Peyer's patch (tissue), 4 donors: ENCODE results near the gene PKP4. TPM values are rescaled to one million over a fixed set of nuclear protein-coding genes. Genes with fewer than 3 reads are reported as not detected.

Source experiments
- DNase-seq, 3 donors: peaks; one replicate each; pipeline ENCODE4 v3.0.0-alpha.2; 2017 to 2019
- H3K27ac ChIP-seq, 4 donors: fragments of 200-600 bp; sonication (generic); one replicate each; pipeline ENCODE4 v1.5.1; 2016 to 2019
- H3K27me3 ChIP-seq, 2 donors: fragments of 200-600 bp; sonication (generic); one replicate each; pipeline ENCODE4 v1.5.1; 2019
- H3K36me3 ChIP-seq, 3 donors: fragments of 200-600 bp; sonication (generic); one replicate each; pipeline ENCODE4 v1.5.1; 2016 to 2019
- H3K4me1 ChIP-seq, 4 donors: fragments of 200-600 bp; sonication (generic); one replicate each; pipeline ENCODE4 v1.5.1; 2016 to 2019
- H3K4me3 ChIP-seq, 4 donors: fragments of 200-600 bp; sonication (generic); 1 replicate in 3 of 4; 2 replicates in 1 of 4; pipeline ENCODE4 v1.5.1; 2016 to 2019; ENCODE audit warnings: mild to moderate bottlenecking in 1 of 4
- H3K9me3 ChIP-seq, 4 donors: fragments of 200-600 bp; sonication (generic); one replicate each; pipeline ENCODE4 v1.5.1; 2016 to 2019; ENCODE audit warnings: mild to moderate bottlenecking in 1 of 4
- POLR2A ChIP-seq, 2 donors: fragments of 450-650 bp; IDR thresholded peaks; one replicate each; pipeline ENCODE4 v1.5.1; 2017; ENCODE audit warnings: antibody characterized with exemption in 2 of 2, mild to moderate bottlenecking in 2 of 2, moderate library complexity in 2 of 2
- total RNA-seq, 4 donors: library from RNA; depleted of rRNA; stranded (reverse); fragments of >200 nt; gene quantifications; one replicate each; pipeline ENCODE4 v1.1.0, GENCODE V29; 2016
- TF ChIP-seq, protein P1 (sequence below), 6 experiments: fragments of 450-650 bp in 4 of 6; fragments of 200-600 bp in 2 of 6; sonication (generic) in 1 of 6; IDR thresholded peaks; one replicate each; pipeline ENCODE4 v1.5.1; 2017 to 2019; ENCODE audit warnings: antibody characterized with exemption in 6 of 6, mild to moderate bottlenecking in 3 of 6, moderate library complexity in 1 of 6

PKP4 gene
- total RNA-seq, 4 donors from 2014 or later, result 67.8 to 168 (median 117) TPM

DNA sequence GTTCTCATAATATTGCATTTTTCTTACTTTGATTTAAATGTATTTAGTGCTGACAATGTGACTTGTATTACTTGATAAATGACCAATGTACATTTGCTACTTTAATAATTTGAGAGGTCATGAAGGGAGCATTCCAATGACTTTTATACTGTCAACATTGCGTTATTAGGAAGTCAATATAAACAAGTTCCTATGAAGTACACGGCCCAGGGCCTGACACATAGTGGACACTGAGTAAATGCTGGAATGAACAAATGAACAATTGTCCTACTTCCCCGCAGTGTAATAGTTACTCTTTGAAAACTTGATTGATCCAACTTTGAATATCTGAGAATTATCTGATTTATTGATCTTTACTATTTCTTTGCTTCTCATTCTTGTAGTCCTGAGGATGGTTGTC, 47.3 kb downstream of the PKP4 start:
- TF ChIP-seq, protein P1, sequence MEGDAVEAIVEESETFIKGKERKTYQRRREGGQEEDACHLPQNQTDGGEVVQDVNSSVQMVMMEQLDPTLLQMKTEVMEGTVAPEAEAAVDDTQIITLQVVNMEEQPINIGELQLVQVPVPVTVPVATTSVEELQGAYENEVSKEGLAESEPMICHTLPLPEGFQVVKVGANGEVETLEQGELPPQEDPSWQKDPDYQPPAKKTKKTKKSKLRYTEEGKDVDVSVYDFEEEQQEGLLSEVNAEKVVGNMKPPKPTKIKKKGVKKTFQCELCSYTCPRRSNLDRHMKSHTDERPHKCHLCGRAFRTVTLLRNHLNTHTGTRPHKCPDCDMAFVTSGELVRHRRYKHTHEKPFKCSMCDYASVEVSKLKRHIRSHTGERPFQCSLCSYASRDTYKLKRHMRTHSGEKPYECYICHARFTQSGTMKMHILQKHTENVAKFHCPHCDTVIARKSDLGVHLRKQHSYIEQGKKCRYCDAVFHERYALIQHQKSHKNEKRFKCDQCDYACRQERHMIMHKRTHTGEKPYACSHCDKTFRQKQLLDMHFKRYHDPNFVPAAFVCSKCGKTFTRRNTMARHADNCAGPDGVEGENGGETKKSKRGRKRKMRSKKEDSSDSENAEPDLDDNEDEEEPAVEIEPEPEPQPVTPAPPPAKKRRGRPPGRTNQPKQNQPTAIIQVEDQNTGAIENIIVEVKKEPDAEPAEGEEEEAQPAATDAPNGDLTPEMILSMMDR (IDR thresholded peaks at IDR 0.05), result no peak
- TF ChIP-seq POLR2A (IDR thresholded peaks at IDR 0.05), result no peak
- H3K4me3 ChIP-seq, result no peak overlapping the region
- no peaks in the 10 kb centered on the region for H3K27me3 ChIP-seq
- DNase-seq, result no peak
- H3K36me3 ChIP-seq, result no peaks in the 10 kb centered on the region
- no peak overlapping the region for H3K27ac ChIP-seq
- H3K4me1 ChIP-seq, result no peaks in the 10 kb centered on the region
- H3K9me3 ChIP-seq, result no peaks in the 10 kb centered on the region

DNA sequence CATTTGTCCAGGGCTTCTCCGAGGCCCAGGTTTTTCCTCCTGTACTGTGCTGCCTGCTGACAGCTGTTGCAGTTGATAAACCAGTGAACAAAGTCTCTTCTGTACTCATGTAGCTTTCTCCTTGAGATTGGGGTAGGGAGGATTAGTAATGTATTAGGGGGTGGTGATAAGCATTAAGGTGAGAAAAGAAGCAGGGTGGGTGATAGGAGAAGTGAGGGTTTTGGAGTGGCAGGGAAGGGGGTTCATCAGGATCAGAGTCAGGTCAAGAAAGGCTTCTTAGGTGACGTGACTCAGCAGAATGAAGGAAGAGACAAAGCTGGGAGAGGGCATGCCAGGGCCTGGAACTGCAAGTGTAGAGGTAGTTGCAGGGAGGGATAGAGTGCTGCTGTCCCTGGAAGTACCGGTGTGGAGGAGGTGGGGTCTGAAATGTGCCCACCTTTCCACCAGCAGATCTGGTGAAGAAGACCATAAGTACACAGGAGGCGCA, 48.7 kb downstream of the PKP4 start:
- no peaks in the 10 kb centered on the region for H3K27me3 ChIP-seq
- DNase-seq, result no peak
- no peak overlapping the region for H3K4me3 ChIP-seq
- no peak for TF ChIP-seq POLR2A (IDR thresholded peaks at IDR 0.05)
- TF ChIP-seq, protein P1 (IDR thresholded peaks at IDR 0.05), result no peak
- H3K4me1 ChIP-seq, result no peaks in the 10 kb centered on the region
- no peak overlapping the region for H3K27ac ChIP-seq
- no peaks in the 10 kb centered on the region for H3K36me3 ChIP-seq
- no peaks in the 10 kb centered on the region for H3K9me3 ChIP-seq

DNA sequence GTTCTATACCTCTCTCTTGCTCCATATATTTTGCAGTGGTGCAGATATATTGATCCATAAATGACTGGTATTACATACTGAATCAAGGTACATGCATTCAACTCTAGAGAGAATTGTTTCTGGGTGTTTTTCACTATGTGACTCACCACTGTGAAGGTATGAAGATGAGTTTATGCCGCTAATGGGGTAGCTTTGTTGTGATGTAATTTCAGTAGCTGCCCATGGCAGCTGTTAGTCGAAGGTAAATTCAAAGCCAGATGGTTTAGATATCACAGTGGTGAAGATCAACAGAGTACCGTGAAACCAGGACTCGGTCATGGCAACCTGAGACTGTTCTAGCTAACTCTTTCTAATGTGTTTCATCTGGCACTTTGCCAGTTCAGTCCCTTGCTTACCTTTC, 50.4 kb downstream of the PKP4 start:
- no peak overlapping the region for H3K27ac ChIP-seq
- H3K4me3 ChIP-seq, result no peak overlapping the region
- DNase-seq, result no peak
- H3K27me3 ChIP-seq, result no peaks in the 10 kb centered on the region
- H3K36me3 ChIP-seq, result no peaks in the 10 kb centered on the region
- no peak for TF ChIP-seq POLR2A (IDR thresholded peaks at IDR 0.05)
- TF ChIP-seq, protein P1 (IDR thresholded peaks at IDR 0.05), result no peak
- H3K9me3 ChIP-seq, result no peaks in the 10 kb centered on the region
- no peaks in the 10 kb centered on the region for H3K4me1 ChIP-seq

DNA sequence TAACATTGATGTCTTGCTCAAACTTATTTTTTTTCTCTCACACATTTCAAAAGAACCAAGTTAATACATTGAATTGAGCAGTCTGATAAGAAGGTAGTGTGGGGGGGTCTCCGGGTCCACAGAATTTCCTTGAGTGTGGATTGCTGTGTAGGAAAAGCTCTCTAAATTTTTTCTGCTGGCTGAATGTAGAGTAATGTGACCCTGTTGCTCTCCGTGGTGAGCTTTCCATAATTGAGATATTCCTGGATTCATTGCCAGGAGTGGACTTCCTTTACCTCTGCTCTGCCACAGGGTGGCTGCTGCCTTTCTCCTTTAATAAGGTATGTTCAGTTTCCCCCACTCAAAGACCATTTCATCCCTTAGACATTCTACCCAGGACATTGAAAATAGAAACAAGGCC, 50.9 kb downstream of the PKP4 start:
- DNase-seq, result no peak

DNA sequence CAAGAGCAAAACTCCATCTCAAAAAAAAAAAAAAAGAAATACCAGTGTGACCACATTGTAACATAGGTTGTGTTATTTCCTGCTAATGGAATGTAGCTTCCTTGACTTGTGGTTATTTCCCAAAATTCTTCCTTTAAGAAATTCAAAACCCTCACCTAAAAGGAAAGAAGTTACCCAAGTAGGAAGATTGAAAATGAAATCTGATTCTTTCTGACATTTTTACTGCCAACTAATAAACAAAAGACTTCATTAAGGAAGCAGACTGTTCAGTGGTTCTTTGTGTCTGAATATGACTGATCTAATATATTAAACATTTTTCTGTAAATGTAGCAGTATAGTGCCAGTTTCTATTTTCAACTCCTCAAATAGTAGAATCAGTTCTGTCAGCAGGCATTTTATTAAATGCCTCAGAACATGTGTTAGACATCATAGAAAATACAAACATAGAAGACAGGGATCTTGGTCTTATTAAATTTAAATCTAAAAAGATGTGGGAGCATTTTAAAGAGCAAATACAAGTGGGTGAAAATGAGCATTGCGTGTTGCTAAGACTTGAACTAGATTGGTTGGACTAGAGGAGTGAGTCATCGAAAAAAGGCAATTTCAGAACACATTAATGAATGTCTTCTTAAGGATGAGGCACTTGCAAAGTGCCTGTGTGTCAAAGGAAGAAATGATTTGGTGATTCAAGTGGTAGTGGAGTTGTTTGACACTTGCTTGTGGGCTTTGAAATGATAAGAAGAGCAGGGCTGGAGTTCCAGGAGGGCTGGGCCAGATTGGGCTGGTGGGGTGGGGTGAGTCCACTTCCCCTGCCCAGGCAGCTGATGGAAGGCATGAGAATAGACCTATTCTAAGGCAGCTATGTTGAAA, 53.4 kb downstream of the PKP4 start:
- Histone ChIP-seq H3K4me3 (no peak overlapping the region), H3K4me1 (no peaks in the 10 kb centered on the region), H3K27me3 (no peaks in the 10 kb centered on the region), H3K27ac (no peak overlapping the region), H3K9me3 (no peaks in the 10 kb centered on the region), H3K36me3 (no peaks in the 10 kb centered on the region)
- no peak for DNase-seq
- TF ChIP-seq, protein P1 (IDR thresholded peaks at IDR 0.05), result no peak

More for the DNA sequence above, 50.9 kb downstream of the PKP4 start:
- Histone ChIP-seq H3K4me1 (no peaks in the 10 kb centered on the region), H3K4me3 (no peak overlapping the region), H3K27me3 (no peaks in the 10 kb centered on the region), H3K9me3 (no peaks in the 10 kb centered on the region), H3K36me3 (no peaks in the 10 kb centered on the region), H3K27ac (no peak overlapping the region)
- TF ChIP-seq, protein P1 (IDR thresholded peaks at IDR 0.05), result no peak
- TF ChIP-seq POLR2A (IDR thresholded peaks at IDR 0.05), result no peak
